Stimulated activated CD4-positive, alpha-beta T cell treated with anti-CD3 and anti-CD28 coated beads, Interleukin-1b, Interleukin-23, amount 100 ng/mL, for 1 hour (primary cell): ENCODE results near the gene RPTOR.
"Not testable (repeated sequence)": the region's sequence is repeated elsewhere in the genome, so short reads cannot be mapped to it uniquely, and the experiment has no call there.

Source experiments
- DNase-seq, 2 donors: peaks; one replicate each; pipeline ENCODE4 v3.0.0-alpha.2; 2020; ENCODE audit warnings: low read depth in 2 of 2

The RPTOR gene

GRCh38 chr17:80720610-80721577, 176.3 kb downstream of the RPTOR start:
- DNase-seq: peak in 1 of 2 donors; percentile 41

- no peak for DNase-seq
Measured at GRCh38 chr17:80722661-80723060, 178.0 kb downstream of the RPTOR start.

- DNase-seq: no peak
Measured at GRCh38 chr17:80724775-80725266, 180.2 kb downstream of the RPTOR start.

- DNase-seq: no peak
Measured at GRCh38 chr17:80725517-80725916, 180.9 kb downstream of the RPTOR start.

- DNase-seq: no peak
Measured at GRCh38 chr17:80726558-80727408, 182.1 kb downstream of the RPTOR start.

- no peak for DNase-seq
Measured at GRCh38 chr17:80727409-80727755, 182.7 kb downstream of the RPTOR start.

- no peak for DNase-seq
Measured at GRCh38 chr17:80729016-80729415, 184.4 kb downstream of the RPTOR start.

- no peak for DNase-seq
Measured at GRCh38 chr17:80729761-80730160, 185.1 kb downstream of the RPTOR start.

- DNase-seq: no peak
Measured at GRCh38 chr17:80730739-80731138, 186.1 kb downstream of the RPTOR start.

- no peak for DNase-seq
Measured at GRCh38 chr17:80731323-80731722, 186.7 kb downstream of the RPTOR start.

GRCh38 chr17:80732268-80732667, 187.6 kb downstream of the RPTOR start:
- DNase-seq: no peak

GRCh38 chr17:80737106-80738019, 192.7 kb downstream of the RPTOR start:
- DNase-seq: no peak

- no peak for DNase-seq
Measured at GRCh38 chr17:80738020-80738808, 193.6 kb downstream of the RPTOR start.

- DNase-seq: no peak
Measured at GRCh38 chr17:80738987-80739730, 194.5 kb downstream of the RPTOR start.

GRCh38 chr17:80740141-80740540, 195.5 kb downstream of the RPTOR start:
- no peak for DNase-seq

- no peak for DNase-seq
Measured at GRCh38 chr17:80742091-80742490, 197.5 kb downstream of the RPTOR start.

- no peak for DNase-seq
Measured at GRCh38 chr17:80742581-80743180, 198.0 kb downstream of the RPTOR start.

GRCh38 chr17:80743181-80743771, 198.6 kb downstream of the RPTOR start:
- DNase-seq: no peak

- DNase-seq: not testable (repeated sequence)
Measured at GRCh38 chr17:80743973-80744372, 199.3 kb downstream of the RPTOR start.
